Stimulated activated CD8-positive, alpha-beta memory T cell treated with anti-CD3 and anti-CD28 coated beads, Interleukin-15, amount 100 ng/mL, for 24 hours (primary cell): ENCODE data around the gene FBXO31.
A peak's percentile ranks its signal among the peaks of the same experiment; 100 is the strongest.

Source experiments
- DNase-seq: peaks from one replicate; pipeline ENCODE4 v3.0.0-alpha.2; 2020; ENCODE audit warnings: low read depth

FBXO31 gene, protein sequence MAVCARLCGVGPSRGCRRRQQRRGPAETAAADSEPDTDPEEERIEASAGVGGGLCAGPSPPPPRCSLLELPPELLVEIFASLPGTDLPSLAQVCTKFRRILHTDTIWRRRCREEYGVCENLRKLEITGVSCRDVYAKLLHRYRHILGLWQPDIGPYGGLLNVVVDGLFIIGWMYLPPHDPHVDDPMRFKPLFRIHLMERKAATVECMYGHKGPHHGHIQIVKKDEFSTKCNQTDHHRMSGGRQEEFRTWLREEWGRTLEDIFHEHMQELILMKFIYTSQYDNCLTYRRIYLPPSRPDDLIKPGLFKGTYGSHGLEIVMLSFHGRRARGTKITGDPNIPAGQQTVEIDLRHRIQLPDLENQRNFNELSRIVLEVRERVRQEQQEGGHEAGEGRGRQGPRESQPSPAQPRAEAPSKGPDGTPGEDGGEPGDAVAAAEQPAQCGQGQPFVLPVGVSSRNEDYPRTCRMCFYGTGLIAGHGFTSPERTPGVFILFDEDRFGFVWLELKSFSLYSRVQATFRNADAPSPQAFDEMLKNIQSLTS

DNA sequence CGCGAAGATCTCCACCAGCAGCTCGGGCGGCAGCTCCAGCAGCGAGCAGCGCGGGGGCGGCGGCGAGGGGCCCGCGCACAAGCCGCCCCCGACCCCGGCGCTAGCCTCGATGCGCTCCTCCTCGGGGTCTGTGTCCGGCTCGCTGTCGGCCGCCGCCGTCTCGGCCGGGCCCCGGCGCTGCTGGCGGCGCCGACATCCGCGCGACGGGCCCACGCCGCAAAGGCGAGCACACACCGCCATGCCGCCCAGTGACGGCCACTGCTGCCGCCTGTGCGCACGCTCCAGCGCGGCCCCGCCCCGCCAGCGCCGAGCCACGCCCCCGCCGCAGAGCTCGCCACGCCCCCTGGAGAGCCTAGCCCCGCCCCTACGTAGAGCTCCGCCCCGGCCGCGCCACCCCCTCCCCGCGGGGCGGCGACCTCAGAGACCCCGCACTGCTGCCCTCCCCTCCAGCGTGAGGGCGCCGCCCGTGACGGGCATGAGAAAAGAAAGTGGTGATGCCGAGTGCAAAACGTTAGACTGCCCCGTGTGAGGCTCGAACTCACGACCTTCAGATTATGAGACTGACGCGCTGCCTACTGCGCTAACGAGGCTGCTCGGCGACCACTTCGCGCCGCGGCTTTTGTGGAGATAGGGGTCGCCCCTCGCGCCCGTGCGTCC, at the start of gene FBXO31:
FBXO31 (minus strand) TSS at position 272 of the 657 bp plus-strand sequence; CDS start at position 240, 32 bp downstream.
- peak; percentile 93 for DNase-seq

- DNase-seq: no peak
Measured at GRCh38 chr16:87432330-87432915, 48.8 kb upstream of the FBXO31 start.

DNA sequence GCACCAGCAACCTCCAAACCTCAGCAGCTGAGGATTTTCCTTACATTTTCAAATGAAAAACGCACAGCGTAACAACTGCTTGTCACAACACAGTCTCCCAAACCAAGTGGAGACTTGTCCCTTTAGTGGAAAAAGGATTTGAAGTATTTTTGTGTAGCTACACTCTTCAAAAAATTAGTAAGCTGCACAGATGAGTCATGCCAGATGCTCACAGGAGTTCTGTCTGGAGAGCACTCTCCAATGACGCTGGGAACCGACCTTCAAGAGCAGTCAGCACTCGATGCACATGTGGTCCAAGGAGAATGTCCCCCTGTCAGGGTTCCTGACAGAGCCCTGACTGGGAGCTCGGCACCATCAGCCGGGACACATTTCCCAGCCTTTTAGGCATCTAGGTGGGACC, 48.4 kb upstream of the FBXO31 start:
- no peak for DNase-seq

GRCh38 chr16:87426423-87427215, 43.0 kb upstream of the FBXO31 start:
- no peak for DNase-seq

GRCh38 chr16:87425941-87426340, 42.4 kb upstream of the FBXO31 start:
- no peak for DNase-seq

- no peak for DNase-seq
Measured at GRCh38 chr16:87424266-87424665, 40.7 kb upstream of the FBXO31 start.

DNA sequence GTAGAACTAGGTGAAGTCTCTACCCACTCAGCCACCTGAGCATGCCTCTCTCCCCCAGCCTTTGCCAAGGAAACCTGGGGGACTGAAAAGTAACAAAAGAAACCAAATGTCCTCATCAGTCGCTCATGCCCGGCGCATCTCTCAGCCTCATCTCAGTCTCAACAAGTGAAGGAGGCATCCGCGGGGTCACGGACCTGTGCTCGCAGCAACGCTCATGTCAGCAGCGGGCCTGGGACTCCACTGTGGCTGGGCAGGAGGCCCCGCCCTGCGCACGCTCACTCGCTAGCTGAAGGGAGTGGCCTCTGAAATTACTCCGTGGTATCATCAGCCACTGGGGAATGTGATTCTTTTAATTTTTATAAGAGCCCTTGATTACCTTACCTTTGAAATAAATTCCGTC, 39.9 kb upstream of the FBXO31 start:
- no peak for DNase-seq

- DNase-seq: no peak
Measured at GRCh38 chr16:87422106-87422505, 38.5 kb upstream of the FBXO31 start.

- DNase-seq: no peak
Measured at GRCh38 chr16:87421003-87421912, 37.7 kb upstream of the FBXO31 start.

- no peak for DNase-seq
Measured at GRCh38 chr16:87420026-87421002, 36.7 kb upstream of the FBXO31 start.

GRCh38 chr16:87418644-87419043, 35.1 kb upstream of the FBXO31 start:
- no peak for DNase-seq

GRCh38 chr16:87418216-87418615, 34.6 kb upstream of the FBXO31 start:
- DNase-seq: no peak

- no peak for DNase-seq
Measured at GRCh38 chr16:87417528-87417910, 33.9 kb upstream of the FBXO31 start.

- no peak for DNase-seq
Measured at GRCh38 chr16:87416826-87417527, 33.4 kb upstream of the FBXO31 start.

DNA sequence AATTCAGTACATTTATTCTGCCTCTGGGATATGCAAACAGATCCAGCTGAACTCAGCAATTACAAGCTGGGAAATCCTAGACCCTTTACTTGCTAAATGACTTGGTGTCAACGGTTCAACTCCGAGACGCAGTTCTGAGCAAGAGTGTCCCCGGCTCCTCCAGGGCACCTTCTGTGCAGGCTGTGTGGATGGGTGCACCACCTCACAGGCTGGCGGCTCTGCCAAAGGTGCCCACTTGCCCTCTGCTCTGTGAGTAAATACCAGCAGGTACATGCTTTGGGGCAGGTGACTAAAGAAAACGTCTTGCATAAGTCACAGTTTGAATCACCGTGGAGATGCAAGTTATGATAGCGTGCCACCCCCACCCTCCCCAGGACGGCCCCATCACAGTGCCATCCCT, 31.9 kb upstream of the FBXO31 start:
- DNase-seq: no peak

- DNase-seq: no peak
Measured at GRCh38 chr16:87414251-87414680, 30.7 kb upstream of the FBXO31 start.

DNA sequence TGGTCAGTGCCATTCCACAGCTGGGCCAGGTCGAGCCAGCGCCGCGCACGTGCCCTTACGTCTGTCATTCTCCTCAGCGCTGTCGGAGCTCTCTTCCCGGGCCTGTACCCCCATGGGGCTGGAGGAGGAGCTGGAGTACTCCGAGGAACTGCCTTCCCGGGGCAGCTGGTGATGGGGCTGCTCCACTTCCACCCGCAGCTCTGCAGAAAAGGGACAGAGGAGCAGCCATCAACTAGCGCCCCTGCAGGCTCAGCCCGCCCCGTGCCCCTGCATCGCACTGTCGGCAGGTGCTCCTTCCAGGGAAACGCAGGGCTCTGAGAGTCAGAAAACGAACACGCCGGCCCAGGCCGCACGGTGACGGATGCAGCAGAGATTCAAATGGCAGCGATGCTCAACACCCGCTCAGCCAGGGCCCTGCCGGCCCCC, 29.4 kb upstream of the FBXO31 start:
- no peak for DNase-seq

DNA sequence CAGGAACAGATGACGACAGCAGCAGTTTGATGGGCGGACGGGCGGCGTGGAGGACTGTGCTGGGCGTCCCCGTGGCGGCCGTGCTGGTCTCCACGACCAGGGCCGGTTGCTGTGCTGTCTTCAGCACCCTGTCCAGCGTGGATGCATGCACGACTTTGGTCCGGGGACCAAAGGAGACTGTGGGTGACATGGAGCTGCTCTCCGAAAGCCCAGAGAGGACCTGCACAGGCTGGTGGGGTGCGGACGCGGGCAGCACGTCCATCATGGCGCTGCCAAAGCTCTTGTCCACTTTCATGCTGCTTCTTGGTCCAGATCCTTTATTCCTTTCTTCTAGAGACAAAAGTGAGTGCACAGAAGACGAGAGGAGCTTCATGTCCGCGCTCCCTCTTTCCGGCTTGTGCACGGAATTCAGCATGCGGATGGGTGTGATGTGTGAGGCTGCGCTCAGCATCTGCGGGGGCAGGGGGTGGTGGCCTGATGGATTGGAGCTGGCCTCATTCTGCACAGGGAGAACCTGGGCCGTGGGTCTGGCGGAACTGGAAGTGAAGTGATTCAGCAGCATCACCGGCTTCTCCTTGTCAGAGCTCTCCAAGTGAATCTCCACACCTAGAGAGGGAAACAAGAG, 28.9 kb upstream of the FBXO31 start:
- no peak for DNase-seq
